B cell (primary cell): ENCODE measurements around the gene PTPRG. TPM values are rescaled to one million over a fixed set of nuclear protein-coding genes. Genes with fewer than 3 reads are reported as not detected.

Source experiments
- ATAC-seq: fragments of 200-7000 bp; cut with Tn5 transposase; one replicate; pipeline ENCODE4 v1.10.0; 2021; ENCODE audit warnings: low read depth, mild to moderate bottlenecking, moderate number of reproducible peaks, moderate library complexity
- CTCF ChIA-PET: fragments of 350-600 bp; sonication (Branson Sonifier 250); formaldehyde crosslinking; loops from one replicate; lab custom pipeline; 2021; ENCODE audit warnings: antibody characterized with exemption, inconsistent platforms; lab: Charles Lee
- POLR2A ChIA-PET: fragments of 350-600 bp; sonication (Branson Sonifier 250); formaldehyde crosslinking; loops from one replicate; lab custom pipeline; 2021; ENCODE audit warnings: antibody characterized with exemption; lab: Charles Lee
- DNase-seq: peaks from one replicate; pipeline ENCODE4 v3.0.0; 2013
- H2AFZ ChIP-seq: 2 replicates; pipeline ENCODE4 v1.6.1; 2012; ENCODE audit warnings: mild to moderate bottlenecking, low read depth, low read length; ENCODE audit not compliant: insufficient read depth, poor library complexity, severe bottlenecking
- H3K27ac ChIP-seq, 2 donors: 1 replicate in 1 of 2; 2 replicates in 1 of 2; pipeline ENCODE4 v1.5.1; 2012 to 2013; ENCODE audit warnings: low read length in 2 of 2, mild to moderate bottlenecking in 2 of 2, moderate library complexity in 1 of 2
- H3K27me3 ChIP-seq, 4 experiments: fragments of 200-600 bp in 1 of 4; sonication (generic) in 1 of 4; replicated peaks in 1 of 4; 1 replicate in 2 of 4; 2 replicates in 2 of 4; pipeline versions ENCODE4 v1.6.1 to v1.7.0; 2013 to 2016; ENCODE audit warnings: low read length in 3 of 4, mild to moderate bottlenecking in 2 of 4, mixed read lengths in 1 of 4, moderate library complexity in 1 of 4; ENCODE audit not compliant: insufficient read depth in 4 of 4, control insufficient read depth in 3 of 4; ENCODE audit errors: control extremely low read depth in 1 of 4
- H3K36me3 ChIP-seq, 2 experiments: replicated peaks in 1 of 2; 1 replicate in 1 of 2; 2 replicates in 1 of 2; pipeline versions ENCODE4 v1.6.1 to v1.7.1; 2013; ENCODE audit warnings: low read length in 1 of 2; ENCODE audit not compliant: insufficient read depth in 2 of 2, control insufficient read depth in 1 of 2; ENCODE audit errors: control extremely low read depth in 1 of 2, extremely low read depth in 1 of 2
- H3K4me1 ChIP-seq, 2 donors: fragments of 200-600 bp in 1 of 2; sonication (generic) in 1 of 2; 1 replicate in 1 of 2; 2 replicates in 1 of 2; pipeline versions ENCODE4 v1.5.1 to v1.6.1; 2013 to 2017; ENCODE audit warnings: low read length in 2 of 2; ENCODE audit not compliant: control insufficient read depth in 2 of 2, insufficient read depth in 2 of 2
- H3K4me2 ChIP-seq: replicated peaks from 2 replicates; pipeline ENCODE3; 2012; ENCODE audit warnings: mild to moderate bottlenecking, low read depth, low read length; ENCODE audit not compliant: poor library complexity, severe bottlenecking
- H3K4me3 ChIP-seq, 5 experiments: fragments of 200-600 bp in 1 of 5; sonication (generic) in 1 of 5; 1 replicate in 3 of 5; 2 replicates in 2 of 5; pipeline versions ENCODE4 v1.5.1 to v1.7.0; 2011 to 2016; ENCODE audit warnings: low read length in 4 of 5, mild to moderate bottlenecking in 4 of 5, low read depth in 2 of 5, control low read depth in 1 of 5, moderate library complexity in 1 of 5; ENCODE audit not compliant: insufficient read depth in 1 of 5; ENCODE audit errors: control extremely low read depth in 1 of 5, extremely low read depth in 1 of 5
- H3K79me2 ChIP-seq: fragments of 200-600 bp; sonication (generic); one replicate; pipeline ENCODE4 v1.6.0; 2016; ENCODE audit warnings: low read length; ENCODE audit not compliant: control insufficient read depth, insufficient read depth
- H3K9ac ChIP-seq: fragments of 200-600 bp; sonication (generic); 2 replicates; pipeline ENCODE4 v1.6.1; 2017; ENCODE audit warnings: mild to moderate bottlenecking, low read length, moderate library complexity
- H3K9me3 ChIP-seq, 3 donors: one replicate each; pipeline versions ENCODE4 v1.6.1 to v1.7.1; 2013; ENCODE audit warnings: low read length in 2 of 3; ENCODE audit not compliant: control insufficient read depth in 2 of 3, insufficient read depth in 1 of 3; ENCODE audit errors: control extremely low read depth in 1 of 3
- H4K20me1 ChIP-seq: 2 replicates; pipeline ENCODE4 v1.6.0; 2012; ENCODE audit warnings: mild to moderate bottlenecking, low read length; ENCODE audit not compliant: insufficient read depth, control insufficient read depth, poor library complexity, severe bottlenecking
- H3K27ac Mint-ChIP-seq: one replicate; pipeline ENCODE4 v1.8.0; 2021; ENCODE audit warnings: mixed read lengths
- H3K27me3 Mint-ChIP-seq: one replicate; pipeline ENCODE4 v1.8.0; 2021; ENCODE audit warnings: mixed read lengths
- H3K4me1 Mint-ChIP-seq: one replicate; pipeline ENCODE4 v1.8.0; 2021; ENCODE audit warnings: mixed read lengths
- H3K4me3 Mint-ChIP-seq: one replicate; pipeline ENCODE4 v1.8.0; 2021; ENCODE audit warnings: mixed read lengths
- H3K9me3 Mint-ChIP-seq: one replicate; pipeline ENCODE4 v1.8.0; 2022; ENCODE audit warnings: mixed read lengths; ENCODE audit not compliant: insufficient read depth
- CTCF ChIP-seq: fragments of 200-600 bp; IDR thresholded peaks from one replicate; pipeline ENCODE4 v1.8.0; 2022; ENCODE audit warnings: antibody characterized with exemption, mild to moderate bottlenecking
- EZH2 ChIP-seq: IDR thresholded peaks from 2 replicates; pipeline ENCODE4 v1.6.1; 2012; ENCODE audit warnings: borderline replicate concordance, low read depth, mild to moderate bottlenecking, moderate library complexity, low read length; ENCODE audit not compliant: insufficient read depth, poor library complexity, severe bottlenecking
- WGBS: methylation state at CpG from one replicate; pipeline ENCODE4 v1.1.5; 2013; ENCODE audit warnings: missing lambda C conversion rate; ENCODE audit not compliant: insufficient coverage; 5-methylcytosine and 5-hydroxymethylcytosine counted together
- intact Hi-C: fragments of 100-400 bp; cut with micrococcal nuclease; formaldehyde crosslinking; loops from one replicate; pipeline ENCODE4 v1.10.0; 2022
- polyA plus RNA-seq: library from polyadenylated mRNA; depleted of rRNA; stranded (reverse); fragments of >200 nt; gene quantifications from 2 replicates; pipeline ENCODE4 v1.2.3, GENCODE V29; 2012
- total RNA-seq, 2 donors: library from RNA; stranded (reverse); fragments of 120-200 nt in 1 of 2; gene quantifications; 1 replicate in 1 of 2; 2 replicates in 1 of 2; pipeline versions ENCODE4 v1.2.3 to v1.2.4, GENCODE V29; 2013 to 2022

The PTPRG gene
- total and polyA plus RNA-seq, 2 donors (not counting 1 experiment from before 2014, with no cell fraction given): 0.12 to 1.3 TPM

- ATAC-seq: no peak
- Histone ChIP-seq H3K4me2 (no peak overlapping the region), H3K27me3 (no peaks in the 10 kb centered on the region), H3K27ac (no peak overlapping the region), H3K36me3 (no peaks in the 10 kb centered on the region), H3K4me1 (no peaks in the 10 kb centered on the region), H3K9ac (no peak overlapping the region), H3K4me3 (no peak overlapping the region), H3K9me3 (no peaks in the 10 kb centered on the region), H4K20me1 (no peaks in the 10 kb centered on the region), H2AFZ (no peak overlapping the region), H3K79me2 (no peaks in the 10 kb centered on the region)
- Mint-ChIP-seq H3K4me3 (no peak overlapping the region), H3K27ac (no peak overlapping the region), H3K27me3 (no peaks in the 10 kb centered on the region), H3K4me1 (no peaks in the 10 kb centered on the region), H3K9me3 (no peaks in the 10 kb centered on the region)
- CTCF ChIA-PET: no interaction called here
- WGBS: no CpG with 5 or more reads among the region's 1 CpG
- TF ChIP-seq EZH2 (no peak), CTCF (no peak)
- no peak for DNase-seq
- POLR2A ChIA-PET: no interaction called here
- intact Hi-C loops: no loop called here
Measured at GRCh38 chr3:62019906-62020305, 458.5 kb downstream of the PTPRG start.

GRCh38 chr3:62020706-62021105, 459.3 kb downstream of the PTPRG start:
- H3K4me1 ChIP-seq: no peaks in the 10 kb centered on the region
- no peak overlapping the region for H2AFZ ChIP-seq
- H4K20me1 ChIP-seq: no peaks in the 10 kb centered on the region
- Mint-ChIP-seq H3K27me3 (no peaks in the 10 kb centered on the region), H3K9me3 (no peaks in the 10 kb centered on the region), H3K4me1 (no peaks in the 10 kb centered on the region), H3K4me3 (no peak overlapping the region), H3K27ac (no peak overlapping the region)
- H3K27me3 ChIP-seq: no peaks in the 10 kb centered on the region
- intact Hi-C loops: no loop called here
- no peaks in the 10 kb centered on the region for H3K36me3 ChIP-seq
- no peaks in the 10 kb centered on the region for H3K9me3 ChIP-seq
- ChIA-PET CTCF (no interaction called here), POLR2A (no interaction called here)
- H3K9ac ChIP-seq: no peak overlapping the region
- H3K4me3 ChIP-seq: no peak overlapping the region
- H3K79me2 ChIP-seq: no peaks in the 10 kb centered on the region
- H3K4me2 ChIP-seq: no peak overlapping the region
- no peak overlapping the region for H3K27ac ChIP-seq
- 57% methylated on average over 1 of the region's 2 CpGs for WGBS
- no peak for TF ChIP-seq CTCF
- no peak for TF ChIP-seq EZH2
- DNase-seq (no peak), ATAC-seq (no peak)
